NOMO-1 treated with dmso at 0.1 percent for 144 hours (cell line): ENCODE data around the gene SUGCT.

ENCODE experiments used
- DNase-seq: peaks from one replicate; lab custom pipeline; 2025; ENCODE audit not compliant: unreplicated experiment; lab: John Stamatoyannopoulos, UW

SUGCT gene

GRCh38 chr7:40706829-40707228 is 572.0 kb downstream of the SUGCT start:
- no peak for DNase-seq

- DNase-seq: no peak
These were observed 574.5 kb downstream of the SUGCT start for GRCh38 chr7:40709062-40709964.

GRCh38 chr7:40711706-40712105 is 576.9 kb downstream of the SUGCT start:
- no peak for DNase-seq

DNA sequence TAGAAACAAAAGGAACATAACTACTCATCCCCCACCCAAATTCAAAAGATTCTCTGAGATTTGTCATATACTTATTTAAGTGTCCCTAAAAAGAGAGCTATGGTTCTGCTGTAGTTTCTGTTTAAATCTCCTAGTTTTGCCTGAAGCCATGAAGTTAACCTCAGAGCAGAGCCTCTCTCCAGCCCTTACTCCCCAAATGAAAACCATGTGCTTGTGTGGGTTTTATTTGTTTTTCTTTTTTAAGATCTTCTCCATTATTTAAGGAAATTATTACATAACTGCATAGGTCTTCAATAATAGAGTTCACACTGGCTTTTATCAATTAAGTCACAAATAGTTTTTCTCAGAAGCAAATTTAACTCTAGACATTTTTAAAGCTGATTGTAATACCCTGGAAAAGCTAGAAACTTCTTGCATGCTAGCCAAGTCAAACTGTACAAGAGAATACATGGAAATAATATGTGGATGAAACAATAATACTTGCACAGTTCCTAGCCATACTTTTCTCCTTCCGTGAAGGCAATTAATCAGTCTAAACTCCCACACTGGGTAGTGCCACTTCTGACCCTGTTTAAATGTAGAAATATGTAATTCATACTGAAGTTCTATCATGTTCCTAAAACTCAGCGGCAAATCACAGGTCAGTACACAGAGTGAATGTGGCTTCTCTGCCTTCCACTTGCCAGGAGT is 579.7 kb downstream of the SUGCT start:
- no peak for DNase-seq

DNA sequence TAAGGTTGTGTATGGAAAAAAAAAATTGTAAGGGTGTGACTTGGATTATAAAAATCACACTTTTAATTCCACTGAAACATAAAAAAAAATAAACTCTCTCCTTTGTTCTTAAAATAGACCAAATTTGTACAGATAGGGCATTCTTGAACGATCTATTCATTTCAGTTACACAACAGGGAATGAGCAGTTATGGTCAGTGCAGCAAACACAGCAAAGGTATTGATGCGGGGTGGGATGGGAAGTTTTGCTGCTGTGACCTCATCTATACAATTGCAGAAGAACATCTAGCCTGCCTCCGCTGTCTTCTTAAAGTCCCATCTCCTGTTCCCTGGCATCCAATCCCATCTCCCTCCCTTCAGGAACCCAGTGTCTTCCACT is 580.2 kb downstream of the SUGCT start:
- DNase-seq: no peak

- DNase-seq: no peak
These were observed 581.2 kb downstream of the SUGCT start for GRCh38 chr7:40716052-40716451.

- DNase-seq: peak; percentile 90
These were observed 582.4 kb downstream of the SUGCT start for GRCh38 chr7:40717242-40717641.

- no peak for DNase-seq
These were observed 585.6 kb downstream of the SUGCT start for GRCh38 chr7:40720416-40720815.

- DNase-seq: no peak
These were observed 586.6 kb downstream of the SUGCT start for GRCh38 chr7:40721342-40721949.

- DNase-seq: no peak
These were observed 587.4 kb downstream of the SUGCT start for GRCh38 chr7:40722242-40722641.

- DNase-seq: no peak
These were observed 589.0 kb downstream of the SUGCT start for GRCh38 chr7:40723829-40724228.

DNA sequence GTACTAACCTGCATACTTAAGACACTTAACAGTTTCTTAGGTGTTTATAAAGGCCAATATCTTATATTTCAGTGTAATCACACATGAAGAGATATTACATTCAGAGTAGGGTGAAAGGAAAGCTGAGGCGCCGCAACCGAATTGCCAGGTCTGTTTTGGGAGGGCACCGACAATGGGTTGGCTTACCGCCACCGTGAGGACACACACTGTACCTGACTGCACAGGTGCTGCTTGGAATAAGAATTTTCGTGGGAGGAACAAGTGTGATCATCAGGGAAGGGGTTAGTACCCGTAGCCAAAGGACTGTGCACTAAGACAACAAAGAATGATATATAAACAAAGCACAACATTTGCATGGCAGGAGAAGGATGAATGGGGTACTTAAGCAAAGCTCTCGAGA is 591.8 kb downstream of the SUGCT start:
- no peak for DNase-seq

- DNase-seq: no peak
These were observed 598.3 kb downstream of the SUGCT start for GRCh38 chr7:40733114-40733513.

DNA sequence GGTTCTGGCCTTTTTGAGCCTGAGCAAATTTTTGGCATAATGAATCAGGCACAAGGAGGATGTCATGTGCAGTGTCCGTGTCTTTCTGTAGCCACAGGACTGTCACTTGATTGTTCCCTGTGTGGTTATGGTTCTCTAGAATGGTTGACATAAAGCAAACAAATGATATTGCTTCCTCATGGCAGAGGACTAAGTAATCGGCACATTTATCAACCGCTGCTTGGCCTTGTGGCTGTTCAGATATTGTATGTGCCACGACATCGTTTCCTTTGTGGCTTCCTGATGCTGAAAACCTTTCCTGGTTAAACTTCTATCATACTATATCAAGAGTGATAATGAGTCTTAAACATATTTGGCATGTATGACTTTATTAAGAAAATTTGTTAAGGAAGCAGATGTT is 598.8 kb downstream of the SUGCT start:
- no peak for DNase-seq

GRCh38 chr7:40739257-40739656 is 604.5 kb downstream of the SUGCT start:
- no peak for DNase-seq

GRCh38 chr7:40742270-40742669 is 607.5 kb downstream of the SUGCT start:
- no peak for DNase-seq

- DNase-seq: peak; percentile 52
These were observed 612.2 kb downstream of the SUGCT start for GRCh38 chr7:40746841-40747556.

GRCh38 chr7:40747856-40748255 is 613.1 kb downstream of the SUGCT start:
- DNase-seq: no peak

GRCh38 chr7:40749877-40750276 is 615.1 kb downstream of the SUGCT start:
- DNase-seq: no peak

DNA sequence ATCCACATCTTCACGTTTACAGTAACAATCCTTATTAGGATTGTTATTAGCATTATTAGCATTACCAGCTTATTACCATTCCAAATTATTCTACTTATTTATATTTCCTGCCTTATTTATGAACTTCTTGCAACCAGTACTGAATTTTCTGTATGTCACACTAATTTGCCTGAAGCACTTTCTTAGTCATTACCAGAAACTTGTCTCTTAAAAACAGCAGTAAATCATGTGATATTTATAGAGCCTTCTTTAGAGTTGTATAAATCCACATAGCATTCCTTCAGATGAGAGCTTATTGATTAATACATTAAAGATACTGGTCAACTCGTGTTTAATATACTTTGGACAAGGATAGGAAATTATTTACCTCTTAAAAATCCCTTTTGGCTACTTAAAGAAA is 618.6 kb downstream of the SUGCT start:
- DNase-seq: no peak

GRCh38 chr7:40755438-40755837 is 620.6 kb downstream of the SUGCT start:
- no peak for DNase-seq
